ENCODE measurements around the gene MYOD1.
A peak's percentile ranks its signal among the peaks of the same experiment; 100 is the strongest.

MYOD1 gene

DNA sequence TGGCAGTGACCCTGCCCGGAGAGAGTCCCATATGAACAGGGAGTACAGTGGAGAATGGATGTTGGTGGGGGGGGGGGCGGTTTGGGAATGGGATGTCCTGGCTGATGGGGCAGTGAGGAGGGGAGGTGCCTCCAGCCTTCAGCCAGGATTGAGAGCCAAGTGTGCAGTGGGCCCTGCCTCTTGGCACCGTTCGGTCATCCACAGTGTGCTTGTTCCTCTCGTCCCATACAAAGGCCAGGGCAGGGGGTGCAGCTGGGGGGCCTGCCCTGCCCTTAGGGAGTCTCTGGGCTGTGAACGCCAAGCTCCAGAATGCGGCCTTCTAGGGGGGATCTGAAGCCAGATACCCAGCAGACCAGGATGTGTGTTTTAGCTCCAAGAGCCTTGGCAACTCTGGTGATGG lies 49.2 kb downstream of the MYOD1 start:
- H3K9ac ChIP-seq (ENCODE audit: low read length) = no peak overlapping the region
- no peak overlapping the region for H2AFZ ChIP-seq (ENCODE audit: low read length)
- no peak overlapping the region for H3K27ac ChIP-seq (ENCODE audit: low read length)
- no peaks in the 10 kb centered on the region for H3K36me3 ChIP-seq (replicated peaks; ENCODE audit: insufficient read depth, low read length)
- H3K4me1 ChIP-seq (ENCODE audit: low read length) = no peaks in the 10 kb centered on the region
- no peaks in the 10 kb centered on the region for H3K9me2 ChIP-seq (replicated peaks; ENCODE audit: insufficient read depth, low read length)
- H3K4me2 ChIP-seq (ENCODE audit: low read depth, low read length) = no peak overlapping the region
- no peaks in the 10 kb centered on the region for H3K9me3 ChIP-seq (replicated peaks; ENCODE audit: insufficient read depth, low read length)
- no peaks in the 10 kb centered on the region for H3K79me2 ChIP-seq (ENCODE audit: low read length)
- H4K20me1 ChIP-seq (ENCODE audit: insufficient read depth, low read length) = no peaks in the 10 kb centered on the region
- H3K27me3 ChIP-seq (replicated peaks; ENCODE audit: insufficient read depth, low read length) = peaks cover 3% of the 10 kb centered on the region; the same call in 1 of the 2 replicates
- no peaks in the 10 kb centered on the region for H3F3A ChIP-seq (ENCODE audit: insufficient read depth, low read length)
- no peak for DNase-seq
- no peak overlapping the region for H3K4me3 ChIP-seq (ENCODE audit: low read length)
- TF ChIP-seq, protein P1, sequence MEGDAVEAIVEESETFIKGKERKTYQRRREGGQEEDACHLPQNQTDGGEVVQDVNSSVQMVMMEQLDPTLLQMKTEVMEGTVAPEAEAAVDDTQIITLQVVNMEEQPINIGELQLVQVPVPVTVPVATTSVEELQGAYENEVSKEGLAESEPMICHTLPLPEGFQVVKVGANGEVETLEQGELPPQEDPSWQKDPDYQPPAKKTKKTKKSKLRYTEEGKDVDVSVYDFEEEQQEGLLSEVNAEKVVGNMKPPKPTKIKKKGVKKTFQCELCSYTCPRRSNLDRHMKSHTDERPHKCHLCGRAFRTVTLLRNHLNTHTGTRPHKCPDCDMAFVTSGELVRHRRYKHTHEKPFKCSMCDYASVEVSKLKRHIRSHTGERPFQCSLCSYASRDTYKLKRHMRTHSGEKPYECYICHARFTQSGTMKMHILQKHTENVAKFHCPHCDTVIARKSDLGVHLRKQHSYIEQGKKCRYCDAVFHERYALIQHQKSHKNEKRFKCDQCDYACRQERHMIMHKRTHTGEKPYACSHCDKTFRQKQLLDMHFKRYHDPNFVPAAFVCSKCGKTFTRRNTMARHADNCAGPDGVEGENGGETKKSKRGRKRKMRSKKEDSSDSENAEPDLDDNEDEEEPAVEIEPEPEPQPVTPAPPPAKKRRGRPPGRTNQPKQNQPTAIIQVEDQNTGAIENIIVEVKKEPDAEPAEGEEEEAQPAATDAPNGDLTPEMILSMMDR (IDR thresholded peaks at IDR 0.05; ENCODE audit: low read length) = no peak
- TF ChIP-seq EZH2 (optimal IDR thresholded peaks at IDR 0.05; ENCODE audit: low read depth, low read length) (no peak), EZH2phosphoT487 (IDR thresholded peaks at IDR 0.05; ENCODE audit: low read length) (no peak)

DNA sequence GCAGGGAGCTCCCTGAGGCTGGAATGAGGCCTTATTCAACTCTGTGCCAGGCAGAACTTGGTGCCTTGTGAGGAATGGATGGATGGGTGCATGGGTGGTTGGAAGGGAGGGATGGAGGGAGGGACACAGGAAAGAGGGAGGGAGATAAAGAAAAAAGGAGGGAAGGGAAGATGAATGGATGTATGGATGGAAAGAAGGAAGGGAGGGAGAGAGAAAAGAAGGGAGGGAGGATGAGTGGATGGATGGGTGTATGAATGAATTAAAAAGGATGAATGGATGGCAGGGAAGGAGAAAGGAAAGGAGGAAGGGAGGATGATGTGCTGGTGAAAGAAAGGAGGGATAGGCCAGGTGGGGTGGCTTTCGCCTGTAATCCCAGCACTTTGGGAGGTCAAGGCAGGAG lies 49.8 kb downstream of the MYOD1 start:
- Histone ChIP-seq H3F3A (ENCODE audit: insufficient read depth, low read length) (no peaks in the 10 kb centered on the region), H3K4me2 (ENCODE audit: low read depth, low read length) (no peak overlapping the region), H3K79me2 (ENCODE audit: low read length) (no peaks in the 10 kb centered on the region), H3K27ac (ENCODE audit: low read length) (no peak overlapping the region), H3K9me3 (replicated peaks; ENCODE audit: insufficient read depth, low read length) (no peaks in the 10 kb centered on the region), H3K4me1 (ENCODE audit: low read length) (no peaks in the 10 kb centered on the region), H3K36me3 (replicated peaks; ENCODE audit: insufficient read depth, low read length) (no peaks in the 10 kb centered on the region), H2AFZ (ENCODE audit: low read length) (no peak overlapping the region), H3K9ac (ENCODE audit: low read length) (no peak overlapping the region), H3K4me3 (ENCODE audit: low read length) (no peak overlapping the region), H3K9me2 (replicated peaks; ENCODE audit: insufficient read depth, low read length) (no peaks in the 10 kb centered on the region), H4K20me1 (ENCODE audit: insufficient read depth, low read length) (no peaks in the 10 kb centered on the region), H3K27me3 (replicated peaks; ENCODE audit: insufficient read depth, low read length) (peaks cover 3% of the 10 kb centered on the region; the same call in 1 of the 2 replicates)
- TF ChIP-seq EZH2 (optimal IDR thresholded peaks at IDR 0.05; ENCODE audit: low read depth, low read length) = no peak
- TF ChIP-seq, protein P1 (IDR thresholded peaks at IDR 0.05; ENCODE audit: low read length) = no peak
- TF ChIP-seq EZH2phosphoT487 (IDR thresholded peaks at IDR 0.05; ENCODE audit: low read length) = no peak
- no peak for DNase-seq

DNA sequence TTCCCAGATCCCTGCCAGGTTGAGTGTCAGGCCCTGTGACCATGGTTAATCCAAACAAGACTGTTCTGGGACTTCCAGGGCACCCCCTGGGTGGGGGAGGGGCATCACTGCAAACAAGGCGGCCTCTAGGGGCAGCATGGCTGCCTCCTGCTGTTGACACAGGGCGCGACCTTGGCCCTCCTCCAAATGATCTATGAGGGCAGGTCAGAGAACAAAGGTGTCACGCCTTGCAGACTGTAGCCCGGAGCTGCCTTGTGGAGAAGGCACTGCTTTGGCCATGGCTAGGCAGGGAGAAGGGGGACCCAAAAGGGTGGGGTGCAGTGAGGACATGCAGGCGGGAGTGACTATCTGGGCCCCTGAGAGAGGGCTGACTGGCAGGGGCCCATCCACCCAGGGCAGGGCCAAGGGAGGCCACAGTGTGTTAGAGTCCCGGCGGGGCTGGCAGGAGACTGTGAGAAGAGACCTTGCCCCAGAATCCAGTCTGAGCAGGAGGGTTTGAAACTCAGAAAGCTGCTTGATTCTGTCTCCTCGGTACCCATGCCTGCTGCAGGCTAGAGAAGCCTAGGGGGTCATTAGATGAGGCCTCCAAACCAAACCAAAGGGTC lies 50.8 kb downstream of the MYOD1 start:
- Histone ChIP-seq H3K9me2 (replicated peaks; ENCODE audit: insufficient read depth, low read length) (no peaks in the 10 kb centered on the region), H3K4me2 (ENCODE audit: low read depth, low read length) (no peak overlapping the region), H3K9me3 (replicated peaks; ENCODE audit: insufficient read depth, low read length) (no peaks in the 10 kb centered on the region), H3K79me2 (ENCODE audit: low read length) (no peaks in the 10 kb centered on the region), H2AFZ (ENCODE audit: low read length) (no peak overlapping the region), H3F3A (ENCODE audit: insufficient read depth, low read length) (no peaks in the 10 kb centered on the region), H3K4me1 (ENCODE audit: low read length) (no peaks in the 10 kb centered on the region), H3K27me3 (replicated peaks; ENCODE audit: insufficient read depth, low read length) (peaks cover 3% of the 10 kb centered on the region; the same call in 1 of the 2 replicates), H3K36me3 (replicated peaks; ENCODE audit: insufficient read depth, low read length) (no peaks in the 10 kb centered on the region), H4K20me1 (ENCODE audit: insufficient read depth, low read length) (no peaks in the 10 kb centered on the region), H3K27ac (ENCODE audit: low read length) (no peak overlapping the region), H3K9ac (ENCODE audit: low read length) (no peak overlapping the region), H3K4me3 (ENCODE audit: low read length) (no peak overlapping the region)
- no peak for TF ChIP-seq EZH2 (optimal IDR thresholded peaks at IDR 0.05; ENCODE audit: low read depth, low read length)
- TF ChIP-seq, protein P1 (IDR thresholded peaks at IDR 0.05; ENCODE audit: low read length) = peak; percentile 23
- no peak for DNase-seq
